HG03097 (cell line): ENCODE data around the gene CDH15.

Experiments
- ATAC-seq: cut with Tn5 transposase; IDR thresholded peaks from one replicate; pipeline ENCODE4 v1.9.1; 2021; ENCODE audit not compliant: unreplicated experiment, low FRiP score

The CDH15 gene

GRCh38 chr16:89139907-89140361 lies 31.6 kb upstream of the CDH15 start:
- no peak for ATAC-seq

GRCh38 chr16:89140401-89140800 lies 31.1 kb upstream of the CDH15 start:
- no peak for ATAC-seq

- ATAC-seq: no peak
Observed at GRCh38 chr16:89140981-89141883, 30.3 kb upstream of the CDH15 start.

GRCh38 chr16:89141884-89142267 lies 29.7 kb upstream of the CDH15 start:
- no peak for ATAC-seq

GRCh38 chr16:89142474-89143195 lies 28.9 kb upstream of the CDH15 start:
- no peak for ATAC-seq

- no peak for ATAC-seq
Observed at GRCh38 chr16:89143201-89143741, 28.3 kb upstream of the CDH15 start.

- ATAC-seq: no peak
Observed at GRCh38 chr16:89143911-89144675, 27.5 kb upstream of the CDH15 start.

GRCh38 chr16:89144681-89145080 lies 26.9 kb upstream of the CDH15 start:
- no peak for ATAC-seq

GRCh38 chr16:89145406-89146161 lies 26.0 kb upstream of the CDH15 start:
- ATAC-seq: no peak

- no peak for ATAC-seq
Observed at GRCh38 chr16:89146211-89147005, 25.1 kb upstream of the CDH15 start.

GRCh38 chr16:89147085-89147817 lies 24.3 kb upstream of the CDH15 start:
- no peak for ATAC-seq

GRCh38 chr16:89149386-89149785 lies 22.2 kb upstream of the CDH15 start:
- ATAC-seq: no peak

- ATAC-seq: no peak
Observed at GRCh38 chr16:89150090-89150835, 21.3 kb upstream of the CDH15 start.

GRCh38 chr16:89150981-89151380 lies 20.6 kb upstream of the CDH15 start:
- no peak for ATAC-seq

GRCh38 chr16:89152831-89153700 lies 18.5 kb upstream of the CDH15 start:
- no peak for ATAC-seq

- ATAC-seq: no peak
Observed at GRCh38 chr16:89153848-89154271, 17.7 kb upstream of the CDH15 start.
